Trophoblast cell (in vitro differentiated cells and primary cell): Measurements from ENCODE around the gene FAM72A.
"Not testable (repeated sequence)": the region's sequence is repeated elsewhere in the genome, so short reads cannot be mapped to it uniquely, and the experiment has no call there.

Source experiments
- DNase-seq, 2 donors: peaks; one replicate each; pipeline ENCODE4 v3.0.0-alpha.2; 2016
- H2AFZ ChIP-seq: 2 replicates; pipeline ENCODE4 v1.6.1; 2013; ENCODE audit warnings: low read length, moderate library complexity, mild to moderate bottlenecking; ENCODE audit not compliant: insufficient read depth, poor library complexity
- H2AK5ac ChIP-seq: 2 replicates; pipeline ENCODE4 v1.6.1; 2013; ENCODE audit warnings: mild to moderate bottlenecking, low read length
- H2BK120ac ChIP-seq: 2 replicates; pipeline ENCODE4 v1.6.1; 2013; ENCODE audit warnings: low read length, mild to moderate bottlenecking, moderate library complexity; ENCODE audit not compliant: insufficient read depth, poor library complexity
- H2BK12ac ChIP-seq: 2 replicates; pipeline ENCODE4 v1.6.1; 2013; ENCODE audit warnings: mild to moderate bottlenecking, low read length, moderate library complexity
- H2BK5ac ChIP-seq: 2 replicates; pipeline ENCODE4 v1.6.1; 2013; ENCODE audit warnings: low read length, low read depth, moderate library complexity, mild to moderate bottlenecking; ENCODE audit not compliant: poor library complexity
- H3K14ac ChIP-seq: 2 replicates; pipeline ENCODE4 v1.6.1; 2013; ENCODE audit warnings: mild to moderate bottlenecking, low read length
- H3K18ac ChIP-seq: 2 replicates; pipeline ENCODE4 v1.6.1; 2013; ENCODE audit warnings: mild to moderate bottlenecking, low read length
- H3K23ac ChIP-seq: 2 replicates; pipeline ENCODE4 v1.6.1; 2013; ENCODE audit warnings: low read length
- H3K27ac ChIP-seq: 2 replicates; pipeline ENCODE4 v1.5.1; 2013; ENCODE audit warnings: low read depth, mild to moderate bottlenecking, inconsistent platforms, low read length, moderate library complexity
- H3K27me3 ChIP-seq: 2 replicates; pipeline ENCODE4 v1.6.1; 2013; ENCODE audit warnings: inconsistent platforms, mild to moderate bottlenecking, low read length, moderate library complexity; ENCODE audit not compliant: insufficient read depth
- H3K36me3 ChIP-seq, 2 experiments: 1 replicate in 1 of 2; 2 replicates in 1 of 2; pipeline ENCODE4 v1.6.1; 2013; ENCODE audit warnings: low read length in 2 of 2, mild to moderate bottlenecking in 2 of 2, moderate library complexity in 1 of 2; ENCODE audit not compliant: insufficient read depth in 2 of 2, control insufficient read depth in 1 of 2
- H3K4ac ChIP-seq: 2 replicates; pipeline ENCODE4 v1.6.1; 2013; ENCODE audit warnings: low read depth, mild to moderate bottlenecking, low read length, moderate library complexity
- H3K4me1 ChIP-seq, 2 experiments: 1 replicate in 1 of 2; 2 replicates in 1 of 2; pipeline ENCODE4 v1.6.1; 2013; ENCODE audit warnings: low read length in 2 of 2, mild to moderate bottlenecking in 2 of 2, moderate library complexity in 1 of 2; ENCODE audit not compliant: insufficient read depth in 2 of 2, control insufficient read depth in 1 of 2
- H3K4me2 ChIP-seq: 2 replicates; pipeline ENCODE4 v1.6.1; 2013; ENCODE audit warnings: inconsistent platforms, mild to moderate bottlenecking, low read length, moderate library complexity
- H3K4me3 ChIP-seq: 2 replicates; pipeline ENCODE4 v1.5.1; 2013; ENCODE audit warnings: mild to moderate bottlenecking, low read depth, low read length, inconsistent platforms
- H3K79me1 ChIP-seq: one replicate; pipeline ENCODE4 v1.6.1; 2013; ENCODE audit warnings: low read length
- H3K79me2 ChIP-seq: 2 replicates; pipeline ENCODE4 v1.6.1; 2013; ENCODE audit warnings: low read length, mild to moderate bottlenecking; ENCODE audit not compliant: control insufficient read depth, insufficient read depth, poor library complexity
- H3K9ac ChIP-seq: 2 replicates; pipeline ENCODE4 v1.6.1; 2013; ENCODE audit warnings: mild to moderate bottlenecking, low read length
- H3K9me3 ChIP-seq: 2 replicates; pipeline ENCODE4 v1.6.1; 2013; ENCODE audit warnings: low read depth, mild to moderate bottlenecking, control low read depth, inconsistent platforms, low read length; ENCODE audit not compliant: insufficient read depth
- H4K12ac ChIP-seq: 2 replicates; pipeline ENCODE4 v1.6.1; 2013; ENCODE audit warnings: low read depth, mild to moderate bottlenecking, low read length, moderate library complexity
- H4K8ac ChIP-seq: 2 replicates; pipeline ENCODE4 v1.6.1; 2013; ENCODE audit warnings: low read depth, mild to moderate bottlenecking, low read length, moderate library complexity
- H4K91ac ChIP-seq: one replicate; pipeline ENCODE4 v1.6.1; 2013; ENCODE audit warnings: low read depth, mild to moderate bottlenecking, low read length, moderate library complexity
- WGBS: extraction: QIAGEN DNeasy Blood & Tissue Kit; methylation state at CpG from one replicate; pipeline ENCODE4 v1.1.7; 2013; ENCODE audit warnings: missing lambda C conversion rate; ENCODE audit not compliant: insufficient read length, insufficient coverage; ENCODE audit errors: extremely low coverage; 5-methylcytosine and 5-hydroxymethylcytosine counted together

The FAM72A gene

GRCh38 chr1:206185778-206186177 lies 16.9 kb downstream of the FAM72A start:
- H4K12ac ChIP-seq, H2BK120ac ChIP-seq, H3K79me1 ChIP-seq, H3K79me2 ChIP-seq, H3K4me1 ChIP-seq, H3K23ac ChIP-seq, H2AK5ac ChIP-seq, H3K4me2 ChIP-seq, H3K27me3 ChIP-seq, H3K27ac ChIP-seq, H2AFZ ChIP-seq, H2BK5ac ChIP-seq, H3K4ac ChIP-seq, H3K9me3 ChIP-seq, H2BK12ac ChIP-seq, H3K14ac ChIP-seq, DNase-seq, H3K4me3 ChIP-seq, H3K36me3 ChIP-seq, H4K8ac ChIP-seq, H4K91ac ChIP-seq, H3K18ac ChIP-seq, H3K9ac ChIP-seq: not testable (repeated sequence)
- WGBS = no CpG with 5 or more reads among the region's 3 CpGs

GRCh38 chr1:206183788-206184187 lies 18.9 kb downstream of the FAM72A start:
- not testable (repeated sequence) for H3K9me3 ChIP-seq, H3K23ac ChIP-seq, H2BK120ac ChIP-seq, H3K4ac ChIP-seq, H3K27me3 ChIP-seq, H4K91ac ChIP-seq, DNase-seq, H3K36me3 ChIP-seq, H3K4me3 ChIP-seq, H3K4me2 ChIP-seq, H2BK5ac ChIP-seq, H2BK12ac ChIP-seq, H3K79me1 ChIP-seq, H3K14ac ChIP-seq, H2AK5ac ChIP-seq, H4K12ac ChIP-seq, H3K4me1 ChIP-seq, H3K18ac ChIP-seq, H2AFZ ChIP-seq, H3K9ac ChIP-seq, H4K8ac ChIP-seq, H3K79me2 ChIP-seq, H3K27ac ChIP-seq
- WGBS = no CpG with 5 or more reads among the region's 2 CpGs

DNA sequence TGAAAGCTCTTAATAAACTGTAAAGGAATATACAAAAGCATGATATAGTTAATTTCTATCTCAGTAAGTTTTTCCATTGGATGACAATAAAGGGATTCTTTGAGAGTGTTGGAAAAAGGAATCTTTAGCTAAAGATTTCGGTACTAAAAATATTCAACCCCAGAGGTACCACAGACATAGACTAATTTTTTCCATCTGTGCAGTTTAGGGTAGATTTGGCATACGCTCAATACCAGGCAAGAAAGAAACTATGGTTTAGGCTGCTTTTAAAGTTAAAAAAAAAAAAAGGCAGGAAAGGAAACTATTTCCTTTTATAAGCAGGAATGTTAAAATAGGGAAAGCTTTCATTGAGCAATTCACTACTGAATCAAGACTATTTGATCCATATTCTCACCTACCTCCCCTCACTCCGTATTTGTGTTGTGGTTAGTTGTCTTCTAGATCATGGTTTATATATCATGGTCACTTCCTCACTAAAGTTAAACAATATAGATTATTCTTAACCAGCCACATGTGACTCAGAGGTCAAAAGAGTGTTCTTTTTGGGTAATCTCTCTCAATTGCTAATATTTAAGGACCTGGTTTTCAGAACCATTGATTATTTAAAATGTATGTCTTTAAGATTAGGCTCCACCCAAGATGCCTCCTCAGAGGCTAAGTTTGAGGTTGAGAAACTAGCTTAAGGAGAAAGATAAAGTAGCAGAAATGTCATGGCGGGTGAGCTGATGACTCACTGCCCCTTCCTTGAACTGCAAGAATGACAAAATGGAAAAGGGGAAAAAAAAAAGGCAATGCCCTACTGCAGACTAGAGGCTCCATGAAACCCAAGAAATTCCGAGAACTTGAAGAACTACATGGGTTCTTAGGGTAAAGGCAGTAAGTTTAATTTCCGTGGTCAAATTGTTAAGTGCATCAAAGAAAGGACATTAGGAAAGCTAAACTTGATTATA lies 20.0 kb downstream of the FAM72A start:
- not testable (repeated sequence) for H2BK120ac ChIP-seq, H3K23ac ChIP-seq, H3K14ac ChIP-seq, H3K79me2 ChIP-seq, H3K4me3 ChIP-seq, H2BK12ac ChIP-seq, H4K8ac ChIP-seq, H3K27ac ChIP-seq, H3K36me3 ChIP-seq, H3K79me1 ChIP-seq, H3K4me1 ChIP-seq, H3K27me3 ChIP-seq, H3K18ac ChIP-seq, H2BK5ac ChIP-seq, H3K4me2 ChIP-seq, H3K9me3 ChIP-seq, H2AFZ ChIP-seq, H3K9ac ChIP-seq, H4K91ac ChIP-seq, H2AK5ac ChIP-seq, H3K4ac ChIP-seq, H4K12ac ChIP-seq
- no CpG with 5 or more reads among the region's 6 CpGs for WGBS
- DNase-seq = peak in 1 of 2 donors; percentile 12

- not testable (repeated sequence) for H4K91ac ChIP-seq, H3K9ac ChIP-seq, H3K23ac ChIP-seq, H4K12ac ChIP-seq, DNase-seq, H2AK5ac ChIP-seq, H4K8ac ChIP-seq, H2BK5ac ChIP-seq, H3K27me3 ChIP-seq, H3K4me3 ChIP-seq, H3K18ac ChIP-seq, H2BK12ac ChIP-seq, H3K4ac ChIP-seq, H3K27ac ChIP-seq, H3K79me2 ChIP-seq, H3K4me1 ChIP-seq, H2AFZ ChIP-seq, H3K14ac ChIP-seq, H3K36me3 ChIP-seq, H3K9me3 ChIP-seq, H2BK120ac ChIP-seq, H3K79me1 ChIP-seq, H3K4me2 ChIP-seq
Observed at GRCh38 chr1:206179666-206180065, 23.0 kb downstream of the FAM72A start.
